WERI-Rb-1 (cell line): ENCODE results near the gene PLA2G12A.
"Not testable (repeated sequence)": the region's sequence is repeated elsewhere in the genome, so short reads cannot be mapped to it uniquely, and the experiment has no call there.

ENCODE experiments used
- DNase-seq: peaks from one replicate; pipeline ENCODE4 v3.0.0-alpha.2; 2020
- H3K27ac ChIP-seq: fragments of 250-450 bp; sonication (Bioruptor Pico); 2 replicates; pipeline ENCODE4 v1.5.1; 2020; ENCODE audit warnings: mild to moderate bottlenecking, moderate library complexity
- H3K27me3 ChIP-seq: fragments of 250-450 bp; sonication (Bioruptor Pico); 2 replicates; pipeline ENCODE4 v1.5.1; 2021; ENCODE audit warnings: mild to moderate bottlenecking, low read depth, moderate library complexity; ENCODE audit not compliant: insufficient read depth, severe bottlenecking
- H3K36me3 ChIP-seq: fragments of 250-450 bp; sonication (Bioruptor Pico); 2 replicates; pipeline ENCODE4 v1.5.1; 2020; ENCODE audit warnings: mild to moderate bottlenecking, moderate library complexity
- H3K4me3 ChIP-seq: 2 replicates; pipeline ENCODE4 v1.5.1; 2011; ENCODE audit warnings: low read depth, mild to moderate bottlenecking, control low read depth, low read length
- H3K9me3 ChIP-seq: fragments of 250-450 bp; sonication (Bioruptor Pico); 2 replicates; pipeline ENCODE4 v1.5.1; 2021; ENCODE audit warnings: mild to moderate bottlenecking, moderate library complexity; ENCODE audit not compliant: severe bottlenecking
- TF ChIP-seq, protein P1 (sequence below): IDR thresholded peaks from 2 replicates; pipeline ENCODE4 v1.5.1; 2011; ENCODE audit warnings: low read depth, mild to moderate bottlenecking, control low read depth, inconsistent platforms, low read length

PLA2G12A gene

DNA sequence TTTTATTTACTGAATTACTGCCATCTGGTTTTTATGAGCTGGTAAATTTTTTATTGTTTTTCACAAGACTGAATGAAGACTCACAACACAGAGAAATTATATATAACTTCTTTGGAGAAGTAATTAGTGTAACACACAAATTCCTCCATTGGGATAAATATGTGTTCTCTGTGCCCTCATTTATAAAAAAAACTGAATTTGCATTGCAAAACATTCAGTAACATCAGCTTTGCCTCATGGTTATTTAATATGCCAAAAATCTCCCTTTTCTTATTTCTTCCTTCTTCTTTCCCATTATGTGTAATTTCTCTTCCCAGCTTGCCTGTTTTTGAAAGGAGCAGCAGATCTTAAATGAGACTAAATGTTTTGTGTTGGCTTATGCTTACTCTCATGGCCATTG lies 45.1 kb downstream of the PLA2G12A start:
- Histone ChIP-seq H3K27ac (no peak overlapping the region), H3K4me3 (no peak overlapping the region), H3K27me3 (no peaks in the 10 kb centered on the region), H3K9me3 (no peaks in the 10 kb centered on the region), H3K36me3 (peaks cover 4% of the 10 kb centered on the region)
- no peak for DNase-seq
- TF ChIP-seq, protein P1, sequence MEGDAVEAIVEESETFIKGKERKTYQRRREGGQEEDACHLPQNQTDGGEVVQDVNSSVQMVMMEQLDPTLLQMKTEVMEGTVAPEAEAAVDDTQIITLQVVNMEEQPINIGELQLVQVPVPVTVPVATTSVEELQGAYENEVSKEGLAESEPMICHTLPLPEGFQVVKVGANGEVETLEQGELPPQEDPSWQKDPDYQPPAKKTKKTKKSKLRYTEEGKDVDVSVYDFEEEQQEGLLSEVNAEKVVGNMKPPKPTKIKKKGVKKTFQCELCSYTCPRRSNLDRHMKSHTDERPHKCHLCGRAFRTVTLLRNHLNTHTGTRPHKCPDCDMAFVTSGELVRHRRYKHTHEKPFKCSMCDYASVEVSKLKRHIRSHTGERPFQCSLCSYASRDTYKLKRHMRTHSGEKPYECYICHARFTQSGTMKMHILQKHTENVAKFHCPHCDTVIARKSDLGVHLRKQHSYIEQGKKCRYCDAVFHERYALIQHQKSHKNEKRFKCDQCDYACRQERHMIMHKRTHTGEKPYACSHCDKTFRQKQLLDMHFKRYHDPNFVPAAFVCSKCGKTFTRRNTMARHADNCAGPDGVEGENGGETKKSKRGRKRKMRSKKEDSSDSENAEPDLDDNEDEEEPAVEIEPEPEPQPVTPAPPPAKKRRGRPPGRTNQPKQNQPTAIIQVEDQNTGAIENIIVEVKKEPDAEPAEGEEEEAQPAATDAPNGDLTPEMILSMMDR, result no peak

DNA sequence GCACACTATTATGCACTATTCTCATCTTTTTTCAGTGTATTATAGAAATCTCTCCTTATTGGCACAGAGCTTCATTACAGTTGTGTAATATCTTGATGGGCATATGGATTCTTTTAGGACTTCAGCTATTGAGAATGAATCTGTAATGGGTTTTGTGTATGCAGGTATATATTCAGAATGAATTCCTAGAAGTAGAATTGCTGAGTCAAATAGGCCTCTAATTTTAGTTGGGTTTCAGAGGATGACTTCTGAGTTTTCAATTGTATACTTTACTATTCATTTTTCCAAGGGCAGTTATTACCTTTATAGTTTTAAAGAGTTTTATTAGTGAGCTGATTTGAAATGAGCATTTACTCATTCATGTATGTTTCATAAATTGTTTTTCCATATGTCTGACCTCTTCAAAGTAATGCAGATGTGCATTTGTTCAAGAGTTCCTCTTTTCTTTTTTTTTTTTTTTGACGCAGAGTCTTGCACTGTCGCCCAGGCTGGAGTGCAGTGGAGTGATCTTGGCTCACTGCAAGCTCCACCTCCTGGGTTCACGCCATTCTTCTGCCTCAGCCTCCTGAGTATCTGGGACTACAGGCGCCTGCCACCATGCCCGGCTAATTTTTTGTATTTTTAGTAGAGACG lies 46.1 kb downstream of the PLA2G12A start:
- Histone ChIP-seq H3K36me3 (no peaks in the 10 kb centered on the region; the same call in 1 of the 2 replicates), H3K27me3 (no peaks in the 10 kb centered on the region), H3K4me3 (no peak overlapping the region)

DNA sequence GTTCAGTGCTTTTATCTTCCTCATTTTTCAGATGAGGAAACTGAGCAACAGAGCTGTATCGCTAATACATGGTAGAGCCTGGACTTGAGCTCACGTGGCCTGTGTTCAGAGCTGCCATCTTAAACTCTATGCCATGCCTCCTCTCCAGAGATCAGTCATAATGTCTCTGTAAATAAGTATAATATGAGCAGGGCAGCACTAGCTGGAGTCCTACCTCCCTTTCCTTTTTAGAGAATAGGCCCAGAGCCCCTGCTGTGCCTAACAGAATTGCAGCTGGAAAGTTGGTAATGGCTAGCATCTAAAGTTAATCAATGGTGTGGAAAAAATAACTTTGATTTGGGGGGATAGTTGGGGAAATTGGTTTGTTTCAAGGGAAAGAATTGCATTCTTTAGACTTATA lies 47.0 kb downstream of the PLA2G12A start:
- Histone ChIP-seq H3K36me3 (no peaks in the 10 kb centered on the region; the same call in 1 of the 2 replicates), H3K4me3 (no peak overlapping the region), H3K9me3 (peaks cover 8% of the 10 kb centered on the region), H3K27me3 (no peaks in the 10 kb centered on the region), H3K27ac (no peak overlapping the region)
- TF ChIP-seq, protein P1, result no peak
- no peak for DNase-seq

More for the DNA sequence above, 46.1 kb downstream of the PLA2G12A start:
- H3K27ac ChIP-seq, result no peak overlapping the region
- TF ChIP-seq, protein P1, result no peak
- peaks cover 8% of the 10 kb centered on the region for H3K9me3 ChIP-seq
- no peak for DNase-seq

DNA sequence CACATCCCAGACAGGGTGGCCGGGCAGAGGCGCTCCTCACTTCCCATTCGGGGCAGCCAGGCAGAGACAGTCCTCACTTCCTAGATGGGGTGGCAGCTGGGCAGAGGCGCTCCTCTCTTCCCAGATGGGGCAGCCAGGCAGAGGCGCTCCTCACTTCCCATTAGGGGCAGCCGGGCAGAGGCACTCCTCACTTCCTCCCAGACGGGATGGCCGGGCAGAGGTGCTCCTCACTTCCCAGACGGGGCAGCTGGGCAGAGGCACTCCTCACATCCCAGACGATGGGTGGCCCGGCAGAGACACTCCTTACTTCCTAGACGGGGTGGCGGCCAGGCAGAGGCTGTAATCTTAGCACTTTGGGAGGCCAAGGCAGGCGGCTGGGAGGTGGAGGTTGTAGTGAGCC lies 50.9 kb downstream of the PLA2G12A start:
- H3K27me3 ChIP-seq, H3K4me3 ChIP-seq, H3K27ac ChIP-seq, DNase-seq, H3K36me3 ChIP-seq, H3K9me3 ChIP-seq: not testable (repeated sequence)

DNA sequence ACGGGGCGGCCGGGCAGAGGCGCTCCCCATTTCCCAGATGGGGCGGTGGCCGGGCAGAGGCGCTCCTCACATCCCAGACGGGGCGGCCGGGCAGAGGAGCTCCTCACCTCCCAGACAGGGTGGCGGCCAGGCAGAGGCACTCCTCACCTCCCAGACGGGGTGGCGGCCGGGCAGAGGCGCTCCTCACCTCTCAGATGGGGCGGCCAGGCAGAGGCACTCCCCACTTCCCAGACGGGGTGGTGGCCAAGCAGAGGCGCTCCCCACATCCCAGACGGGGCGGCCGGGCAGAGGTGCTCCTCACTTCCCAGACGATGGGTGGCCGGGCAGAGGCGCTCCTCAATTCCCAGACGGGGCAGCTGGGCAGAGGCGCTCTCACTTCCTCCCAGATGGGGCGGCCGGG lies 51.4 kb downstream of the PLA2G12A start:
- not testable (repeated sequence) for H3K4me3 ChIP-seq

DNA sequence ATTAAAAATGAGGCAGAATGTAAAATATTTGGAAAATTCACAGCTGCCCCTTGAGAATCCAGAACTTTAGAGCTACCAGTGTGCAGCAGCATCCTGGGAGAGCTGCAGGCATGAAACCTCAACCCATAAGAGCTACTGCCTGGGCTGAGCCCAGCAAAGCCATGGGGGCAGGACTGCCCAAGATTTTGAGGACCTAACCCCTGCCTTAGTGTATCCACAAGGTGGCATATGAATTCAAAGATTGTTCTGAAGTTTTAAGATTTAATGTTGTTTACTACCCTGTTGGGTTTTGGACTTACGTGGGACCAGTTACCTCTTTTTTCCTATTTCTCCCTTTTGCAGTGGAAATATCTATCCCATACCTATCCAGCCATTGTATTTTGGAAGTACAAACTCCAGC lies 53.0 kb downstream of the PLA2G12A start:
- TF ChIP-seq, protein P1, result no peak
- Histone ChIP-seq H3K4me3 (no peak overlapping the region), H3K9me3 (peaks cover 8% of the 10 kb centered on the region), H3K27me3 (no peaks in the 10 kb centered on the region), H3K36me3 (no peaks in the 10 kb centered on the region), H3K27ac (no peak overlapping the region)
- no peak for DNase-seq

More for the DNA sequence above, 51.4 kb downstream of the PLA2G12A start:
- H3K9me3 ChIP-seq, H3K27me3 ChIP-seq, H3K27ac ChIP-seq, H3K36me3 ChIP-seq, DNase-seq: not testable (repeated sequence)

DNA sequence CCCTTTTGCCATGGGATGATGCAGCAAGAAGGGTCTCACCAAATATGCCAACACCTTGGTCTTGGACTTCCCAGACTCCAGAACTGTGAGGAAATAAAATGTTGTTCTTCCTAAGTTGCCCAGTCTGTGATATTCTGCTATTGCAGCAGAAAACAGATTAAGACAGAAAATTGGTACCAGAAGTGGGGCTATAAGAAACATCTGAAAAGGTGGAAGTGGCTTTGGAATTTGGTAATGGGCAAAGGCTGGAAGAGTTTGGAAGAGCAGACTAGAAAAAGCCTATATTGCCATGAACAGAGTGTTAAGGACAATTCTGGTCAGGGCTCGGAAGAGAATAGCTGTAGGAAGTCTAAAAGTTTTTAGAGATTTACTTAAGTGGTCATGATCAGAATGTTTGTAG lies 54.0 kb downstream of the PLA2G12A start:
- TF ChIP-seq, protein P1, result no peak
- H3K9me3 ChIP-seq, result peaks cover 11% of the 10 kb centered on the region

More for the DNA sequence above, 54.0 kb downstream of the PLA2G12A start:
- no peak overlapping the region for H3K4me3 ChIP-seq
- H3K27ac ChIP-seq, result no peak overlapping the region
- no peaks in the 10 kb centered on the region for H3K27me3 ChIP-seq
- DNase-seq, result no peak
- H3K36me3 ChIP-seq, result no peaks in the 10 kb centered on the region
